Lower leg skin (tissue), 3 donors: ENCODE measurements around the gene BPIFB3.

Experiments
- CTCF ChIP-seq, 3 donors: fragments of 450-650 bp; IDR thresholded peaks; one replicate each; pipeline ENCODE4 v1.5.1; 2016; ENCODE audit warnings: antibody characterized with exemption in 3 of 3, mild to moderate bottlenecking in 3 of 3, moderate library complexity in 2 of 3
- POLR2A ChIP-seq, 2 donors: fragments of 450-650 bp; IDR thresholded peaks; one replicate each; pipeline ENCODE4 v1.6.1; 2016 to 2017; ENCODE audit warnings: antibody characterized with exemption in 2 of 2, mild to moderate bottlenecking in 1 of 2, moderate library complexity in 1 of 2

DNA sequence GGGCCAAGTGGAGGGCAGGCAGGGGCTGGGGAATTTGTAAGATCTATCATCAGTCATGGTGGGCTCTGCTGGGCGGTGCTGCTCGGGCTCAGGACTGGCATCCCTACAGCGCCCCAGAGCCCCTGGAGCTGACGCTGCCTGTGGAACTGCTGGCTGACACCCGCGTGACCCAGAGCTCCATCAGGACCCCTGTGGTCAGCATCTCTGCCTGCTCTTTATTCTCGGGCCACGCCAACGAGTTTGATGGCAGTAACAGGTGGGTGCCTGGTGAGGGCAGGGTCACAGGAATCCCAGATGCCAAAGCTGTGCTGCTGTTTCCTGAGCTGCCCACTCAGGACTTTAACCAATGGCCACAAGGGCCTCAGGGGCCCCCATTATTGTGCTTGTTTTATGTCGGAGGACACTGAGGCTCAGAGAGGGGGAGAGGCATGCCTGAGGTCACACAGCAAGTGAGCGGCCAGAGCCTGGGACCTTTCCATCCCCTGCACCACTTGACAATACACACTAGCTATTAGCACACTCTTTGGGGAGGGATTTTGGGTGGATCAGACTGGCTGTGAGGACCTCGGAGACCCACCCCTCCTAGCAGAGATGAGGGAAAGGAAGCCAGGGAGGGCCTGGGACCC, 39.9 kb upstream of the BPIFB3 start:
- TF ChIP-seq CTCF (IDR thresholded peaks at IDR 0.05) (no peak), POLR2A (IDR thresholded peaks at IDR 0.05) (no peak)
